Activated CD8-positive, alpha-beta T cell treated with anti-CD3 and anti-CD28 coated beads for 36 hours (primary cell): ENCODE measurements around the gene SGCE. TPM values are rescaled to one million over a fixed set of nuclear protein-coding genes. Genes with fewer than 3 reads are reported as not detected.
"Not testable (repeated sequence)": the region's sequence is repeated elsewhere in the genome, so short reads cannot be mapped to it uniquely, and the experiment has no call there.

ENCODE experiments used
- ATAC-seq: fragments of 200-7000 bp; cut with Tn5 transposase; one replicate; pipeline ENCODE4 v1.10.0; 2021; ENCODE audit warnings: mild to moderate bottlenecking, moderate library complexity
- CTCF ChIA-PET: fragments of 350-600 bp; sonication (Branson Sonifier 250); formaldehyde crosslinking; loops from one replicate; lab custom pipeline; 2021; ENCODE audit warnings: antibody characterized with exemption; lab: Charles Lee
- POLR2A ChIA-PET: fragments of 350-600 bp; sonication (Branson Sonifier 250); formaldehyde crosslinking; loops from one replicate; lab custom pipeline; 2021; ENCODE audit warnings: antibody characterized with exemption; lab: Charles Lee
- DNase-seq: peaks from one replicate; pipeline ENCODE4 v3.0.0-alpha.2; 2020
- H3K27ac Mint-ChIP-seq: one replicate; pipeline ENCODE4 v1.8.0; 2021; ENCODE audit warnings: mild to moderate bottlenecking, mixed read lengths
- H3K27me3 Mint-ChIP-seq: one replicate; pipeline ENCODE4 v1.8.0; 2021; ENCODE audit warnings: mixed read lengths
- H3K36me3 Mint-ChIP-seq: one replicate; pipeline ENCODE4 v1.8.0; 2021; ENCODE audit warnings: low read depth, mixed read lengths
- H3K4me1 Mint-ChIP-seq: one replicate; pipeline ENCODE4 v1.8.0; 2021; ENCODE audit warnings: low read depth, mixed read lengths
- H3K4me3 Mint-ChIP-seq: one replicate; pipeline ENCODE4 v1.8.0; 2021; ENCODE audit warnings: mild to moderate bottlenecking, moderate library complexity, mixed read lengths
- H3K9me3 Mint-ChIP-seq: one replicate; pipeline ENCODE4 v1.8.0; 2021; ENCODE audit warnings: mixed read lengths
- CTCF ChIP-seq: fragments of 200-600 bp; IDR thresholded peaks from one replicate; pipeline ENCODE4 v1.8.0; 2022; ENCODE audit warnings: antibody characterized with exemption, mild to moderate bottlenecking
- intact Hi-C: fragments of 100-400 bp; cut with micrococcal nuclease; formaldehyde crosslinking; loops from one replicate; pipeline ENCODE4 v1.10.0; 2022
- total RNA-seq, 2 experiments: library from RNA; stranded (reverse); gene quantifications; one replicate each; pipeline ENCODE4 v1.2.3, GENCODE V29; 2021

The SGCE gene
- under 1 TPM in 1 of 2 experiments, not detected in 1; 0.56 TPM for total RNA-seq

- POLR2A ChIA-PET = interaction anchor here (1.0 kb wide), 1 partner anchor 23 kb away, joined by 3 read pairs; no protein-coding TSS in a partner anchor
- ATAC-seq (no peak), DNase-seq (peak; percentile 51)
- no peak within 1 kb of the TSS for H3K27ac Mint-ChIP-seq
- no peaks in the 10 kb centered on the region for H3K9me3 Mint-ChIP-seq
- H3K4me3 Mint-ChIP-seq = peak within 1 kb of the TSS; percentile 81
- CTCF ChIA-PET = interaction anchor here (0.6 to 2.8 kb wide), 10 partner anchors 14 to 821 kb away, joined by 3 to 15 read pairs (median 3); no protein-coding TSS in a partner anchor
- H3K27me3 Mint-ChIP-seq = peaks cover 32% of the 10 kb centered on the region
- no peaks in the 10 kb centered on the region for H3K36me3 Mint-ChIP-seq
- peaks cover 15% of the 10 kb centered on the region for H3K4me1 Mint-ChIP-seq
- peak; percentile 54 for TF ChIP-seq CTCF
- intact Hi-C loops = loop anchor here (10.0 kb wide), 1 partner anchor 141 kb away; no protein-coding TSS in a partner anchor
These were observed at the start of gene SGCE for GRCh38 chr7:94655848-94656657. TSS of gene SGCE (minus strand) at chr7:94656133. CDS start at chr7:94656098, 35 bp downstream.

- POLR2A ChIA-PET, ATAC-seq, H3K9me3 Mint-ChIP-seq, H3K4me1 Mint-ChIP-seq, CTCF ChIA-PET, intact Hi-C loops, H3K36me3 Mint-ChIP-seq, H3K4me3 Mint-ChIP-seq, DNase-seq, H3K27ac Mint-ChIP-seq: not testable (repeated sequence)
- peaks cover 15% of the 10 kb centered on the region for H3K27me3 Mint-ChIP-seq
These were observed 49.5 kb upstream of the SGCE start for GRCh38 chr7:94705155-94706021.

GRCh38 chr7:94701555-94701973 lies 45.6 kb upstream of the SGCE start:
- Mint-ChIP-seq H3K4me1 (no peaks in the 10 kb centered on the region), H3K27ac (no peak overlapping the region), H3K4me3 (no peak overlapping the region), H3K36me3 (no peaks in the 10 kb centered on the region), H3K9me3 (no peaks in the 10 kb centered on the region), H3K27me3 (peaks cover 10% of the 10 kb centered on the region)
- ChIA-PET POLR2A (no interaction called here), CTCF (no interaction called here)
- no peak for TF ChIP-seq CTCF
- intact Hi-C loops = no loop called here
- ATAC-seq (no peak), DNase-seq (no peak)

- CTCF ChIA-PET = no interaction called here
- intact Hi-C loops = no loop called here
- no peaks in the 10 kb centered on the region for H3K9me3 Mint-ChIP-seq
- no peaks in the 10 kb centered on the region for H3K36me3 Mint-ChIP-seq
- no peaks in the 10 kb centered on the region for H3K4me1 Mint-ChIP-seq
- POLR2A ChIA-PET = no interaction called here
- TF ChIP-seq CTCF = no peak
- ATAC-seq (no peak), DNase-seq (no peak)
- H3K4me3 Mint-ChIP-seq = no peak overlapping the region
- H3K27ac Mint-ChIP-seq = no peak overlapping the region
- H3K27me3 Mint-ChIP-seq = peaks cover 6% of the 10 kb centered on the region
These were observed 45.1 kb upstream of the SGCE start for GRCh38 chr7:94700926-94701554.

- no peak for TF ChIP-seq CTCF
- Mint-ChIP-seq H3K4me3 (no peak overlapping the region), H3K4me1 (no peaks in the 10 kb centered on the region), H3K36me3 (no peaks in the 10 kb centered on the region), H3K27me3 (peaks cover 5% of the 10 kb centered on the region), H3K9me3 (no peaks in the 10 kb centered on the region), H3K27ac (no peak overlapping the region)
- intact Hi-C loops = no loop called here
- ChIA-PET CTCF (no interaction called here), POLR2A (no interaction called here)
- ATAC-seq = no peak
- DNase-seq = no peak
These were observed 42.3 kb upstream of the SGCE start for GRCh38 chr7:94698275-94698674.
